Suprapubic skin (tissue), 4 donors: ENCODE data around the gene PLOD3.

Source experiments
- POLR2A ChIP-seq, 2 donors: fragments of 450-650 bp; IDR thresholded peaks; one replicate each; pipeline ENCODE4 v1.6.1; 2017; ENCODE audit warnings: antibody characterized with exemption in 2 of 2, mild to moderate bottlenecking in 2 of 2, moderate library complexity in 2 of 2
- POLR2AphosphoS5 ChIP-seq, 3 donors: sonication (generic); formaldehyde crosslinking; IDR thresholded peaks; one replicate each; pipeline ENCODE4 v1.6.1; 2017; ENCODE audit warnings: antibody characterized with exemption in 3 of 3
- TF ChIP-seq, protein P1 (sequence below), 2 donors: fragments of 200-600 bp in 1 of 2; fragments of 450-650 bp in 1 of 2; sonication (generic) in 1 of 2; IDR thresholded peaks; one replicate each; pipeline ENCODE4 v1.5.1; 2016 to 2019; ENCODE audit warnings: antibody characterized with exemption in 2 of 2, mild to moderate bottlenecking in 1 of 2, moderate library complexity in 1 of 2

GRCh38 chr7:101218236-101219125 is 1.1 kb upstream of the PLOD3 start:
- TF ChIP-seq, protein P1, sequence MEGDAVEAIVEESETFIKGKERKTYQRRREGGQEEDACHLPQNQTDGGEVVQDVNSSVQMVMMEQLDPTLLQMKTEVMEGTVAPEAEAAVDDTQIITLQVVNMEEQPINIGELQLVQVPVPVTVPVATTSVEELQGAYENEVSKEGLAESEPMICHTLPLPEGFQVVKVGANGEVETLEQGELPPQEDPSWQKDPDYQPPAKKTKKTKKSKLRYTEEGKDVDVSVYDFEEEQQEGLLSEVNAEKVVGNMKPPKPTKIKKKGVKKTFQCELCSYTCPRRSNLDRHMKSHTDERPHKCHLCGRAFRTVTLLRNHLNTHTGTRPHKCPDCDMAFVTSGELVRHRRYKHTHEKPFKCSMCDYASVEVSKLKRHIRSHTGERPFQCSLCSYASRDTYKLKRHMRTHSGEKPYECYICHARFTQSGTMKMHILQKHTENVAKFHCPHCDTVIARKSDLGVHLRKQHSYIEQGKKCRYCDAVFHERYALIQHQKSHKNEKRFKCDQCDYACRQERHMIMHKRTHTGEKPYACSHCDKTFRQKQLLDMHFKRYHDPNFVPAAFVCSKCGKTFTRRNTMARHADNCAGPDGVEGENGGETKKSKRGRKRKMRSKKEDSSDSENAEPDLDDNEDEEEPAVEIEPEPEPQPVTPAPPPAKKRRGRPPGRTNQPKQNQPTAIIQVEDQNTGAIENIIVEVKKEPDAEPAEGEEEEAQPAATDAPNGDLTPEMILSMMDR (IDR thresholded peaks at IDR 0.05), result no peak
- no peak for TF ChIP-seq POLR2AphosphoS5 (IDR thresholded peaks at IDR 0.05)
- TF ChIP-seq POLR2A (IDR thresholded peaks at IDR 0.05), result no peak
